Renal cortical epithelial cell (primary cell): ENCODE data around the gene CFAP74. TPM values are rescaled to one million over a fixed set of nuclear protein-coding genes. Genes with fewer than 3 reads are reported as not detected.

Source experiments
- DNase-seq: peaks from one replicate; pipeline ENCODE4 v3.0.0-alpha.2; 2011; ENCODE audit warnings: low read depth
- total RNA-seq: library from RNA; depleted of rRNA; stranded (reverse); fragments of >200 nt; gene quantifications from 2 replicates; pipeline ENCODE4 v1.2.3, GENCODE V29; 2014

CFAP74 gene
- total RNA-seq, 1 donor from 2014 or later: not detected

GRCh38 chr1:1971688-1972087 is 31.9 kb downstream of the CFAP74 start:
- no peak for DNase-seq

- no peak for DNase-seq
Measured at GRCh38 chr1:1971017-1971416, 32.6 kb downstream of the CFAP74 start.

DNA sequence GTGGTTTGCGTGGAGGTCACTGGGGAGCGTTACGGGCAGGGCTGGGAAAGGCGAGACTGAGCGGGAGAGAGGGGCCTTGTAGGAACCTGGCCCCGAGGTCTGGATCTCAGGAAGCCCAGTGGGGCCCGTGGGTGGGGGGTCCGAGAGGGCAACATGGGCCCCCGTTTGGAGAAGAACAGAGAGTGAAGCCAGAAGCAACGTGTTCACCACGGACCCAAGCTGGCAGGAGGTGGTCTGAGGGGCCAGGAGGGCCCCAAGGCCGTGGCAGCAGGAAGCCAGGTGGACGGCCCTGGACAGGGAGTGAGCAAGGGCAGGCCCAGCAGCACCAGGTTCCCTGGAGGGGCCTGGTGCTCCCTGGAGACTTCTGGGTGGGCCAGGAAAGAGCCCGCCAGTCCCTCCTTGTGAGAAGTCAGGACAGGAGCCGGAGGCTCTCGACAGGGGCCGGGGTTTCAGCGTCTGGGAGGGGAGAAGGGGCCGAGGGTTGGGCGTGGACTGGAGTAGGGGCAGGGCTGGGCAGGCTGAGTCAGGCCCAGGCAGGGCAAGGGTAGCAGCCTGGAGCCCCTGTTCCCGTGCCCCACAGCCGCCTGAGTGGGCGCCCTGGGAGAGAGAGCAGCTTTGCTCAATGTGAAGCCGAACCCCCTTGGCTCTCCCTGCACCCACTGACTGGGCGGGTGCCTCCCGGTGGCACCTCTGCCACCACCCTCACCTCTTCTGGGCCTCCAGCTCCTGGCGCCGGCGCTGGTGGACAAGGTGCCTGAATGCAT is 33.5 kb downstream of the CFAP74 start:
- DNase-seq: no peak

DNA sequence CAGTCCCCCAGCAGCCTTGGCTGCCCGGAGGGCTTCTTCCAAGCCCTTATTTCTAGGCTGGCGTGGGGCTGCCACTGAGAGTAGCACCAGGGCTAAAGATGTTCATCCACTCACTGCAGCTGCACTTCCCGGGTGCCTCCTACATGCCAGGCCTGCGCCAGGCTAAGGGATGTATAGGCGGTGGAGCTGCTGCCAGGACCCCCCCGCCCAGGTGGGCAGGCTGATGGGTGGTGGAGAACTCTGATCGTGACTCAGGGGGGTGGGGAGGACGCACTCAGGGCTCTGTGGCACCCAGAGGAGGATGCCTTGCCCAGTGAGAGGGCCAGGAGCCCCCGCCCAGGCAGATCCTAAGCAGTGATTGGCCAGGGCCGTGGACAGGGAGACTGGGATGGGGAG is 34.1 kb downstream of the CFAP74 start:
- DNase-seq: no peak

- DNase-seq: no peak
Measured at GRCh38 chr1:1968767-1969504, 34.6 kb downstream of the CFAP74 start.

DNA sequence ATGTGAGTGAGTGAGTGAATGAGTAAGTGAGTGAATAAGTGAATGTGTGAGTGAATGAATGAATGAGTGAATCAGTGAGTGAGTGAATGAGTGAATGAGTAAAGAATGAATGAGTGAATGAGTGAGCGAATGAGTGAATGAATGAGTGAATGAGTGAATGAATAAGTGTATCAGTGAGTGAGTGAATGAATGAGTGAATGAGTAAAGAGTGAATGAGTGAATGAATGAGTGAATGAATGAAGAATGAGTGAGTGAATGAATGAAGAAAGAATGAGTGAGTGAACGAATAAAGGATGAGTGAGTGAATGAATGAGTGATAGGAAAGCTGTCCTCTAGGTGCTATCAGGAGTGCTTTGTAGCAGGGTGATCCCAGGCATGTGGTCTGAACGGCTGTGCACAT is 35.7 kb downstream of the CFAP74 start:
- DNase-seq: no peak

DNA sequence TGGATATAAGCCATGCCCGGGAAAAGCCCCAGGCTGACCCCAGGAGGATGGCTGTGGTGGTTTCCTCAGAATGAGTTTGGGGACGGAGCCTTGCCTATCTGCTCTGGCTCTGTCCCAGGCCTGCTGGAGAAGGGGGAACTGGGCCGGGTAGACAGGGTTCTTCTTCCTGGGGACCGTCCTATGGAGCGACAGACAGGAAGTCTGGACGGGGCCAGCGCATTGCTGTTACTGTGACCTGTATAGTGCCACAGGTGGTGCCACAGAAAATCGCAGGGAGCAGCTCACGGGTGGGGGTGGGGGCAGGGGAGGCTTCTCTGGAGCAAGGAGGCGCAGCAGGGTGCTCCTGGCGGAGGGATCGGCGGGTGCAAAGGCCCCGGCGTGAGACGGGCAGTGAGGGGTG is 36.4 kb downstream of the CFAP74 start:
- no peak for DNase-seq

DNA sequence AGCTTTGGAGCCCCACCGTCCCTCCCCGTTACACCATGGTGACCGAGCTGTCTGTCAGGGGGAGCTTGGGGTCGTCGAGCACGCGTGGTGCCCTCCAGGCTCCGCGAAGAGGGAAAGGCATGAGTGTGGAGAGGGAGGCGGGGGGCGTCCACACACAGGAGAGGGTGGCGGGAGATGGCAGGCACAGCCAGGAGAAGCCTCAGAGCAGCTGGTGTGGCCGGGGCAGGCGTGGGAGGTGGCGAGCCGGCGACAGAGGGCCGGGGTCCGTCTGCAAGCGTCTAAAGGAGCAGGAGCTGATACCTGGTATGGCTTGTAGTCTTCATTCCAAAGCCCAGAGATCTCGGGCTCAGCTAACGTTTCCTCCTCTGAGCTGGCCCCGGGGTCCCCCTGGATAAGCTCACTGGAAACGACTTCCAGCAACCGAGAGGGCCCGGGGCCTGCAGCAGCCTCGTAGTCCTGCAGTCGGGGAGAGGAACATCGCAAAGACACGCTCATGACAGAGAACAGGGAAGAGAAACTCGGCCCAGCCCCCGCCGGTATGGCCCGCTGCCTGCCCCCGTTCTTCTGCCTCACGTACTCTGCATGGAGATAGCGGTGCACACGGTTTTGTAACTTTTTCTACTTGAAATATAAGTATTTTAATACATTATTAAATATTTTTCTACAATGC is 37.4 kb downstream of the CFAP74 start:
- DNase-seq: no peak

DNA sequence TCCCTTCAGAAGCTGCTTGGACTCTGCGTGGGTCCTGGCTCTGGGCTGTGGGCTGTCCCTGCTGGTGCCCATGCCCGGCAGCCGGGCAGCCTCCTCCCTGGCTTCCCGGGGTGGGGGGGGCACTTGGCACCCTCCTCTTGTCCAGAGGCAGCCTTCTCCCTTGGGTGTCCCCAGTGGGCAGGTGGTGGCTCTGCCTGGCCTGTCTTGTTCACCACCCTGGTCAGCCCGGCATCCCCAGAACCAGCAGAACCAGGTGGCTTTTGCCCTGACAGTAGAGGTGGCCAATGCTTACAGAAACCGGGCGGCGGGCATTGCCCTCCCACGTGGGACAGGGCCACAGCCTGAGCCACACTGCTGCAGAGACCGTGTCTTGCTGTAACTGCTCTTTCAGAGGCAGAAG is 38.0 kb downstream of the CFAP74 start:
- DNase-seq: no peak

DNA sequence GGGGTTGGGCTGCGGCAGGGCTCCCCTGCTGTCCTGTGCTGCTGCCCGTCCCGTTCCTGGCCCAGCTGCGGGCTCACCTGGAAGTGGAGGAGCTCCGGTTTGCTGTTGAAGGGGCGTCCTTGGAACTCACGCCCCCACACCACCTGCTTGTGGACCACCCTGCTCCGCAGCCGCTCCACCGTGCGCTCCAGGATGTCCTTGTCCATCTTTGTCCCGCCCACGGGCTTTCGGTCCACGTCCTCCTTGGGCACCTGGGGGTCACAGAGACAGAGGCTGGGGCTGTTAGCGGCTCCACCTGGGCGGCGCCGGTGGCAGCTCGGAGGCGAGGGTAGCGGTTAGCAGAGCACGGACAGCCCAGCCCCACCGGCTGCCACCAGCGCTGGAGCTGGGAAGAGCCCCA is 38.8 kb downstream of the CFAP74 start:
- DNase-seq: no peak

GRCh38 chr1:1963570-1963969 is 40.0 kb downstream of the CFAP74 start:
- no peak for DNase-seq

- DNase-seq: no peak
Measured at GRCh38 chr1:1962752-1963151, 40.8 kb downstream of the CFAP74 start.

DNA sequence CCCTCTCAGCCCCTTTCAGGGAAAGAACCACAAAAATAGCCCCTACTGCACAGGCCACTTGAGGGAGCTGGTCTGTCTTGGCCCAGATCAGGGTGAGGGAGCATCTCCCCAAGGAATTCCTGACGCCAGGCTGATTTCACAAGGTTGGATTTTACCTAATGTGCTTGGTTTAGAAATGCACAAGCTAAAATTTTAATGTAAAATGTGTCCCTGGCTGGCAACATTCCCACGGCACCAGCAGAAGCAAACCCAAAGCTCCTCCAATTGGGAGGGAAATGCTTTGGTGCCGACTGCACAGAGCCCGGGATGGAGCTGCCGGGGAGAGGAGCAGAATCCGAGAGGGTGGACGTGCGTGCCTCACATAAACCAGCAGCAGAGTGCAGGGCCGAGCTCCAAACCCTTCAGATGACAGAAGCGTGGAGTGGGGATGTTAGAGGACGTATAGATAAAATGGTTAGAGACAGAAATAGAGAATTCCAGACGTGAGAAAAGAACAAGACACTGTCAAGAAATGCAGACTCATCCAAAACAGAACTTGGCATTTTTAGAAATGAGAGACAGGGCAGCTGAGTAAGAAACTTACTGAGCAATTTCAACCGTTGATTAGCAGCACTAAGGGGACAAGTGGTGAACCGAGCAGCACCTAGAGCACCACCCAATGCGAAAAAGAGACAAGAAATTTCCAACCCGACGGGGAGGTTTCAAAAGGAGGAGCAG is 42.9 kb downstream of the CFAP74 start:
- no peak for DNase-seq

GRCh38 chr1:1959840-1960479 is 43.6 kb downstream of the CFAP74 start:
- DNase-seq: peak; percentile 54

DNA sequence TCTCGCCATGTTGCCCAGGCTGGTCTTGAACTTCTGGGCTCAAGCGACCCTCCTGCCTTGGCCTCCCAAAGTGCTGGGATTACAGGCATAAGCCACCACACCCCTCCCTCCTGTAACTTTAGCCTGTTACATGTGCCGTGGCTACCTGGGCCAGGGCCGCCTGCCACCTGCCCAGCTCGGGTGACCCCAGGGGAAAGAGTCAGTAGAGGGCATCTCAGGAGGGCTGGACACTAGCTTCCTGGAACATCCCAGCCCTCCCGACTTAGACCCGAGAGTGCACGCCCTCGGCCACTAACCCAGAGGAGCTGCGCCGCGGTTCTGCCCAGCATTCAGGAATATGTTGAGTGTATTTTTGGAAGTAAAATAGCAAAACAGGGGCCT is 44.1 kb downstream of the CFAP74 start:
- DNase-seq: no peak

DNA sequence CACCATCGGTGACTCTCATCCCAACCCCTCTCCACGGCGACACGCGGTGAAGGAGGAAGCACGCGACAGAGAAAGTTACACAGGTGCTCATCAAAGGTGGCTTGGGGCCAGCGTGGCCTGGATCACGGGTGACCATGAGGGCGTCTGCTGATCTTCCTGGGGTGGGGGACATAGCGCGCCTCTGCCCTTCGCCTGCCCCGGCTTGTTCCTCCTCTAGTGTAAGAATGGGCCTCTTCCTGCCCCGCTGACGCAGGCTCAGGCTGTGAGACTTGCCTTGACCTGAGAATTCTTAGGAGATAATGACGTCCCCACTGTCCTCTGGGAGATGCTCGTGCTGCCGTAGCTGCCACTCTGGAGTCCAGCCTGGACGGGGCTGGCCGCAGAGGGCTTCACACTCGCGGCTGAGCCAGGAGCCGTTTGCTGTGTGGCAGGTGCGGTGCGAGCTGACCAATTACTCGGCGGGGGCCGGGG is 45.5 kb downstream of the CFAP74 start:
- no peak for DNase-seq

DNA sequence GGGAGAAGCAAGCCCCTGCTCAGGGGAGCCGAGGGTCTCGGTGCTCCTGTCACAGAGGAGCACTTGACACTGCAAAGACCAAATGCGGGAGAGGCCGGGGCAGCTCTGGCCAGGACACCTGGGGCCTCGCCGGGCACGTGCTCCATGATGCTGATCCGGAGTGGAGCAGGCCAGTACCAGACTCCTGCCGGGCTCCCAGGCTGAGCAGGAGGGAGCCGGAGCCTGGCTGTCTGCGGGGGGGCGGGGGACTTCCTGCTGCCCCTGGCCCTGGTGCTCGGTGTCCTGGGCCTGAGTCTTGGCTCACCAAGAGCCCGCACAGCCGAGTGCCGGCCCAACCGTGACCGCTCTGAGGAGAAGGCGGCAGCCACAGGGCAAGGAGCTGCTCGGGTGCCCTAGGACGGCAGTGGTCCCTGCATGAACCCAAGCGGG is 46.0 kb downstream of the CFAP74 start:
- DNase-seq: no peak

- DNase-seq: no peak
Measured at GRCh38 chr1:1956586-1957532, 46.7 kb downstream of the CFAP74 start.

DNA sequence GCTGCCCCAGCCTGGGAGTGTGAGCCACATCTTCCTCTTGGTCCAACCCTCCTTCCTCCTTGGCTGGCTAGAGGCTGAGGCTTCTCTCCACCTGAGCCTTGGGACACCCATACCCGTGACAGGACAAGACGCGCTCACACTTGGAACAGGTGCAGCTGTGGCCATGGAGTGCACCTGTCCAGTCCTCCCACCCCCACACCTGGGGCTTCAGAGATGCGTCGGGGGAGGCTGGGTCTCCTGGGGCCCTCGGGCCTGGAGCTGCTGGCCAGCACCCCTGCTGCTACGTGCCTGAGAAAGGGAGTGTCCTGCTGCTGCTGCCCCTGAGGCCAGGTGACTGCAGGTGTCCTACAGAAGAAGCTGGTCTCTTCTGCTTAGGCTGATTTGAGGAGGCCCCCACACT is 47.5 kb downstream of the CFAP74 start:
- DNase-seq: no peak

DNA sequence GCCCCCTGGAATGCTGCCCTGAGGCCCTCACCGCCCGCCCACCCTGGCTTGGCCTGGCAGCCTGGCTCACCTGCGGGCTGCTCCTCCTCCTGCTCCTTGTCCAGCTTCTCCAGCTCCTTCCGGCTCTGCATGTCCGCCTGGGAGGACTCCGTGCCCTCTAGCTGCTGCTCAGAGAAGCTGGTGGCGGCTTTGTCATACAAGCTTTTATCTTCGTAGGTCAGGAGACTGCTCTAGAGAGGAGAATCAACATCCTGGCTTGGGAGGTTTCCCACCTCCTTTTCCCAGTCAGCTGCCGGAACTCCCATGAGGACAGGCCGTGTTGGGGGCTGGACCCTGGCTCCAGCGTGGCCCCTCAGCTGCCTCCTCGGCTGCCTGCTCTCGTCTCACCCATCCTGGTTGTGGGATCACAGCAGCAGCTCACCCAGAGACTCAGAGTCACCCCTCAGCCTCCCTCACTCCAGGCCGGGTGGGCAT is 47.9 kb downstream of the CFAP74 start:
- DNase-seq: no peak
